Fibroblast of lung (primary cell): Measurements from ENCODE around the gene TMOD4.

Experiments
- EZH2 ChIP-seq: IDR thresholded peaks from 2 replicates; pipeline ENCODE4 v1.5.1; 2012; ENCODE audit warnings: low read length, control low read depth, mild to moderate bottlenecking; ENCODE audit errors: missing control alignments
- TF ChIP-seq, protein P1 (sequence below), 2 donors: IDR thresholded peaks in 1 of 2; conservative IDR thresholded peaks in 1 of 2; 1 replicate in 1 of 2; 2 replicates in 1 of 2; pipeline ENCODE4 v1.5.1; 2011 to 2012; ENCODE audit warnings: low read length in 2 of 2, control low read depth in 1 of 2, inconsistent platforms in 1 of 2, low read depth in 1 of 2, mild to moderate bottlenecking in 1 of 2

DNA sequence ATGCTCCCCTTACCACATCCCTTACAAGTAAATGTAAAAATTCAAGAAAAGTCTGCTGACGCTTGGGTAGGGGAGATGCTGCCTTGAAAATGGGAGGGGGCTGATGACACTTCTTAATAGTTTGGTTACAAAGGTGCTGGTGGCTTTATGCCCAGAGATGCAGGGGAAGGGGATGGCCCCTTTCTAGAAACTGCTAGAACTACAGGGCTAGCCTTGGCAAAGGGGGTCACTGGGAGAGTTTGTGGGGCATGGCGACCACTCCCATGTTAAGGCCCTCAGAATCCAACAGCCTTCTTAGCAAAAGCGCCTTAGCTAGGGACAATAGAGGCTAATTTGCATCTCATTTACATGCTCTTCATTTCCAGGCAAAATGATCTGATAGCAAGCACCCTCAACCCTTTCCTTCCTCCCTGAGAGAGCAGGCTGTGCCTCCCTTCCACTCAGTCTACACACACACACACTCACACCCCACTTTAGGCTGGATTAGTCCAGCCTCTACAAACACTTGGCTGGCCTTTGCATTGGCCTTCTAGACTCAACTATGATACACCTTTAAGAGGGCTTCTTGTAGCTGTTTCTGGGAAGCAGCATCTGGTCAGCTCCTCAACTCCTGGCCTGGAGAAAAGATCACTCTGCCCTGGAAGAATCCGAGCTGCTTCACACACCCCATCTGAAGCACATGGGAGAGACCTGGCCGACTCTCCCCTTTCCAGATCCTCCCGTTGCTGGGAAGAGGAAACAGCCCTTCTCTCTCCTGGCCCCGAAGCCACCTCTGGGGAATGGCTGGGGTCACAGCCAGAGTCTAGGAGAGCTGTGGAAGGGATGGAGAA lies 31.1 kb downstream of the TMOD4 start:
- TF ChIP-seq, protein P1, sequence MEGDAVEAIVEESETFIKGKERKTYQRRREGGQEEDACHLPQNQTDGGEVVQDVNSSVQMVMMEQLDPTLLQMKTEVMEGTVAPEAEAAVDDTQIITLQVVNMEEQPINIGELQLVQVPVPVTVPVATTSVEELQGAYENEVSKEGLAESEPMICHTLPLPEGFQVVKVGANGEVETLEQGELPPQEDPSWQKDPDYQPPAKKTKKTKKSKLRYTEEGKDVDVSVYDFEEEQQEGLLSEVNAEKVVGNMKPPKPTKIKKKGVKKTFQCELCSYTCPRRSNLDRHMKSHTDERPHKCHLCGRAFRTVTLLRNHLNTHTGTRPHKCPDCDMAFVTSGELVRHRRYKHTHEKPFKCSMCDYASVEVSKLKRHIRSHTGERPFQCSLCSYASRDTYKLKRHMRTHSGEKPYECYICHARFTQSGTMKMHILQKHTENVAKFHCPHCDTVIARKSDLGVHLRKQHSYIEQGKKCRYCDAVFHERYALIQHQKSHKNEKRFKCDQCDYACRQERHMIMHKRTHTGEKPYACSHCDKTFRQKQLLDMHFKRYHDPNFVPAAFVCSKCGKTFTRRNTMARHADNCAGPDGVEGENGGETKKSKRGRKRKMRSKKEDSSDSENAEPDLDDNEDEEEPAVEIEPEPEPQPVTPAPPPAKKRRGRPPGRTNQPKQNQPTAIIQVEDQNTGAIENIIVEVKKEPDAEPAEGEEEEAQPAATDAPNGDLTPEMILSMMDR (conservative IDR thresholded peaks at IDR 0.05 in 1 of 2, IDR thresholded peaks at IDR 0.05 in 1 of 2; ENCODE audit: low read depth in 1 of 2, low read length in 2 of 2) = no peak
- TF ChIP-seq EZH2 = no peak
